GM06990 (cell line): ENCODE data around the gene SKIDA1.

ENCODE experiments used
- DNase-seq: peaks from one replicate; pipeline ENCODE4 v3.0.0-alpha.2; 2011; ENCODE audit not compliant: insufficient read length; ENCODE audit errors: extremely low read depth
- H3K27me3 ChIP-seq: replicated peaks from 2 replicates; pipeline ENCODE4 v1.6.0; 2011; ENCODE audit warnings: low read length; ENCODE audit not compliant: control insufficient read depth, insufficient read depth
- H3K36me3 ChIP-seq: 2 replicates; pipeline ENCODE4 v1.5.1; 2011; ENCODE audit warnings: low read length; ENCODE audit not compliant: control insufficient read depth, insufficient read depth
- H3K4me3 ChIP-seq: replicated peaks from 2 replicates; pipeline ENCODE4 v1.5.1; 2011; ENCODE audit warnings: low read depth, mild to moderate bottlenecking, control low read depth, low read length
- CTCF ChIP-seq: IDR thresholded peaks from 2 replicates; pipeline ENCODE4 v1.5.1; 2011; ENCODE audit warnings: low read length, control low read depth, mild to moderate bottlenecking, inconsistent platforms; ENCODE audit not compliant: insufficient read depth, poor library complexity, severe bottlenecking

The SKIDA1 gene

GRCh38 chr10:21534604-21535493 lies 9.4 kb upstream of the SKIDA1 start:
- H3K27me3 ChIP-seq = no peaks in the 10 kb centered on the region
- TF ChIP-seq CTCF = peak; percentile 14
- H3K4me3 ChIP-seq = peak overlapping the region; percentile 93
- peak; percentile 46 for DNase-seq
- H3K36me3 ChIP-seq = no peaks in the 10 kb centered on the region; the same call in none of the 2 replicates

DNA sequence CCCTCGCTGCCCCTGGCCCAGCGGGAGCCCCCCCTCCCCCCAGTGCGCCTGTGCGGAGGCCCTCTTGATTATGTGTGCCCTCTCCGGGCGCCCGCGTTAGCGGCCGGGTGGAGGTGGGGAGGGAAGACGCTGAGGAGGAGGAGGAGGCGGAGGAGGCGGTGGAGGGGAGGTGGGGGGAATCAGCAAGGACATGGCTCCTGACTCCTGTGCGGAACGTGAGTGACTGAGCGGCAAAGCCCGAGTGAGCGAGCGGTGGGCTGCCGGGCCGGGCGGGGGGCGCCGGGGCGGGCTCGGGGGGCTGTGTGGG lies 8.8 kb upstream of the SKIDA1 start:
- no peak for TF ChIP-seq CTCF
- H3K4me3 ChIP-seq = peak overlapping the region; percentile 93
- H3K27me3 ChIP-seq = no peaks in the 10 kb centered on the region
- no peaks in the 10 kb centered on the region; the same call in none of the 2 replicates for H3K36me3 ChIP-seq
- no peak for DNase-seq

DNA sequence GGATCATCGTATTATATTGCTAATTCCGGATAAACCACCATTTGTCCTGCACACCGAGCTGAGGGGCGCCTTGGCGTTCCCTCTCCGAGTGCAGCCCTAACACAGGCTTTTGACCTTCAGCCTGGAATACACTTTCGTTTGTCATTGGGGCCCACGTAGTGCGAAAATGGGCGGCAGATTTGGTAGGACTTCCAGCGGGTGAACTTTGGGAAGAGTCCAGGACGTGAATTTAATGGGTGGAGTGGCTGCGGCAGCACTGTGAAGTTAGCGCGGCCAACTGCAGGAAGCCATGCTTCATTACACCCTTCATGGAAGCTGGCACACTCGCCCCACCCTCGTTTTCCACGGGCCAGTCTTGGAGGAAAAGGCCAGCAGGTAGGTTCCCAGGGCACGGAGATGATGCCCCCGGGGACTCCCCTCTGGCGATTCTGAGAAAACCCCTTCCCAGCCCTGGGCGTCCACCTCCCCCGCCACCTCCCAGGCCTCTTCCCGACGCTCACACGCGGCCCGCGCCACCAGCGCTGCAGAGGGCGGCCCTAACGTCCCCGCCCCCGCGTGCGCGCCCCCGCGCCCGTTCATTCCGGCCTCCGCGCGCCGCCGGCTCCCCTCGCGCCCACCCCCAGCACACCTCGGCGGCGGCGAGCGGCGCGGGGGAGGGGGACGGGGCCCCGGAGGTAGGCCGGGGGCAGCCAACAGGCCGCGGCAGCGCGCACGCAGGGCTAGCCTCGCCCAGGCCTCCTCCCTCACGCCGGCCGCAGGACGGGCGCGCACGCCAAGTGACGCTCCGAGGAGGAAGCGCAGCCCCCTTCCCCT lies 8.2 kb upstream of the SKIDA1 start, which contains the start of gene MLLT10:
MLLT10 (plus strand) TSS at position 766 of the 813 bp plus-strand sequence. CDS start 413 bp downstream, outside the sequence.
- Histone ChIP-seq H3K27me3 (no peaks in the 10 kb centered on the region), H3K4me3 (peak within 1 kb of the TSS; percentile 93), H3K36me3 (no peaks in the 10 kb centered on the region; the same call in none of the 2 replicates)
- no peak for TF ChIP-seq CTCF
- peak; percentile 99 for DNase-seq

DNA sequence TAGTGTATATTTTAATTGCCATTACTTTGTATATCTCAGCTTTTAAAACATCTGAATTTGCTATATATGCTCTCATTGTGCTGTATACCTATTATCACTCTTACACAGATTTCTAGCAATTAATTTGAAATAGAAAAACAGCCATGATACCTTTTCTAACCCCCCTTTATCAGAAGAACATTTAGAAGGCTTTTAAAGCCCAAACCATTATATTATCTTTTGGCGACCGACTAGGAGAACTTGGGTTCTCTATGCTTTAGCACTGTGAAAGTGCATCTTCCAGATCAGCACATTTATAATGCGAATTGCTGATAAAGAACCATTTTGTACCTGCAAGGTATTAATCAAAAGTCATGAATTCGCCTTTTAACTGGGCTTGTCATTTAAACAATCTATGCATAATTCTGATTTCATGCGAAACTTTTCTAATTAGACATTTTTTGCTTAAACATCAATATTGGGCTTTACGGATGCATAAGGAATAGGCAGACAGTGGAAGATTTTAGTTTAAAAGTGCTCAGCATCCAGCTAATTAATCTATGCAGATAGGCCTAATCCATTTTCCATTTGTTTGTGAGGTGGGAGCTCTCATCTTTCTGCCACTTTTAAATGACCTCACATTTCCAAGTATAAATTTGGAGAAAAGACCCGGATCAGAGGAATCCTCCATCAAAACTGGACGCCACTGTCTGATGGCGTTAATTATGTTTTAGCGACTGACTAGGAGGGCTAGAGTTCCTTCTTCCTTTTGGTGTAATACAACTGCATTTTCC lies 7.4 kb upstream of the SKIDA1 start:
- Histone ChIP-seq H3K36me3 (no peaks in the 10 kb centered on the region; the same call in 1 of the 2 replicates), H3K27me3 (no peaks in the 10 kb centered on the region), H3K4me3 (peak overlapping the region; percentile 75)
- no peak for DNase-seq
- TF ChIP-seq CTCF = no peak

DNA sequence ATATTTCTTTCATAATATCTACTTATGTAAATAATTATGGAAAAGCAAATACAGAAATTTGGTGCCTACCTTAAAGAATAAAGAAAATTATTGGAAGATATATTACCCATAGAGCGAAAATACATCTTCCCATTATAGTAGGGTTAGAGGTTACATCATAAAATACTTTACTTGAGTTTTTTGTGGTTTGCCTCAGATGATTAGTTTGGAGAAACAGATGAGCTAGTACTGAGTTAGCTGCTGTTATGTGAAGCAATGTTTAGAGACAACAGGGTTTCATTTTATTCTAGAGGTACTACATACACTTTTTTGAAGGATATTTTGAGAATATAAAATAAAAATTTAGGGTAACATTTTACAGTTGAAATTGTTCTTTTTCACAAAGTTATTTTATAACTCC lies 5.7 kb upstream of the SKIDA1 start:
- Histone ChIP-seq H3K4me3 (no peak overlapping the region), H3K36me3 (no peaks in the 10 kb centered on the region), H3K27me3 (no peaks in the 10 kb centered on the region)
- TF ChIP-seq CTCF = no peak
- no peak for DNase-seq
